ENCODE data around the gene TRAF4.
"Not testable (repeated sequence)": the region's sequence is repeated elsewhere in the genome, so short reads cannot be mapped to it uniquely, and the experiment has no call there.

Gene TRAF4

GRCh38 chr17:28794846-28795441 is 51.1 kb downstream of the TRAF4 start:
- DNase-seq: not testable (repeated sequence)

GRCh38 chr17:28796062-28796461 is 52.3 kb downstream of the TRAF4 start:
- no peak for DNase-seq
